DMS153 treated with DMSO at 0.1 percent for 48 hours (cell line): Measurements from ENCODE around the gene GPA33.

ENCODE experiments used
- DNase-seq: peaks from one replicate; lab custom pipeline; 2025; ENCODE audit not compliant: unreplicated experiment; lab: John Stamatoyannopoulos, UW

The GPA33 gene

DNA sequence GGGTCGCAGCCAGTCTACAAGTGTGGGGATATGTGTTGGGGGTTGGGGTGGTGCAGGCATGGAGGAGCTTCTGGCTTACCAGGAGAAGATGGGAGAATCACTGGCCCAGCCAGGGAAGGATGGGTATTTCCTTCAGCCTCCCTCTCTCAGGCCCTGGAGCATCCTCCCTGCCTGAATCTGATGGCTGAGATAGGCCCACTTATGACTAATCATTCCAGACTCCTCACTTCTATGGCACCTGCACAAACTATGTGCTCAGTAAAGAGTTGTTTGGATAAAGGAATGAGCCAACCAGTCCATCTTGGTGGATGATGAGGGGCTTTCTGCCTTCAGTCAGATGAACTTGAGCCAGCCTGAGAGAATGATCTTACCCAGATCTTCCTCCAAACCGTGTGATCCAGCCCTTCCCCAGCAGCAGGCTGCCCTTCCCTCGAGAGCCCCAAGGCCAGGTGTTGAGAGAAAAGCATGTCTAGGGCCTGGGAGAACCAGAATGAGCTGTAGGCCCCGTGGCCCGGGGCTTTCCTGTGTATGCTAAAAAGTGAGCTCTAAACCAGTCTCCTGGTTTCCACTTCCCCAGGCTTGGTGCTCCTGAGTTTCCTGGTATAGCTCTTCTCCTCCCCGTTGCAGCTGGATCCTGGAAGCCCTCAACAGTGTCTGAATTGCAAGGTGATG, 1.3 kb downstream of the GPA33 start:
- DNase-seq = no peak

DNA sequence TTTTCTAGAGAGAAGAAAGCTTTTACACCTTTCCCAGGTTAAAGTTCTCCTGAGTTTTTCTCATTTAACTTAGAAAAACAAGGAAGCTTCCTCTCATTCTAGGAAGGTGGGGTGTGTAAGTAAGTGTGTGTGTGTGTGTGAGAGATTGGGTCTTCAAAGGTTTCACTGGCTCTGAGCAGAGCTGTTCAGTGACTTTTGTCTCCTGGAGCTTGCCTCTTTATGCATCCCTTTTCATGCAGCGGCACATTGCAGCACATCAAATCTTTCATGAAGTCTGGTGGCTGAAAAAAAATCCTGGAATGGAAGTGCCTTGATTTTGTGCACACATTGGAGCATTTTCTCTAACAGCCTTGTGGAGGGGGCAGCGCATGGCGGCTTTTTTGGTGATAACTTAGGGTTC, 3.4 kb downstream of the GPA33 start:
- no peak for DNase-seq

DNA sequence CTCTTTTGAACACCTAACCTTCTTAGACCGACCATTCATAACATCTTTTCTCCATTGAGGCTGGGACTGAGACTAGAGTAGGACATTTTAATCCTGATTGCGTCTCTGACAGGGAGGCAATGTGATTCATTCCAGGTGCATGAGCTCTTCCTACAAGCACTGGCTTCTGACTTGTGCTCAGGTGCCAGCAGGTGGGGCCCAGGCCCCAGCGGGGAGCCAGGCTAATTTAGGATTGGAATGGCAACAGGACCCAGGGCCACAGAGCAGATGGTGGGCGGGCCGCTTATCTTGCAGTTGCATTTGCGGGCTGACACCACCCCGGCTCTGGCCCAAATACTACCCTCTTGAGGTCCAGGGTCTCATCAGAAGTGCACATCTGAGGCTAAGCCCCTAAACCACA, 4.1 kb downstream of the GPA33 start:
- DNase-seq = no peak

DNA sequence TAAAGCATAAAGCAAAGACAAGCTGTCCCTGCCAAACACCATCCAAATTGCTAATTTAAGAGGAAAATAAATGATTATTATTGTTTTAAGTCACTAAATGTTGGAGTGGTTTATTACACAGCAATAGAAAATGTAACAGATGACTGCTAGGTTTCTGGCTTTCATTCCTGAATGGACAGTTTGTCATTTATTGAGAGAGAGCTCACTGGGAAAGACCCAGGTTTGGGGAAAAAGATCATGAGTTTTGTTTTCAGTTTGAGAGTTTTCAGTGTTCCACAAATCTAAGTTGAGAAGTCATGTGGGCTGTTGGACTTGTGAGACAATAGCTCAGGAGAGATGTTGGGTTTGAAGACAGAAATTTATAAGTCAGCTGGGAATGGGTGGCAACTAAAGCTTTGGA, 5.4 kb downstream of the GPA33 start:
- no peak for DNase-seq

DNA sequence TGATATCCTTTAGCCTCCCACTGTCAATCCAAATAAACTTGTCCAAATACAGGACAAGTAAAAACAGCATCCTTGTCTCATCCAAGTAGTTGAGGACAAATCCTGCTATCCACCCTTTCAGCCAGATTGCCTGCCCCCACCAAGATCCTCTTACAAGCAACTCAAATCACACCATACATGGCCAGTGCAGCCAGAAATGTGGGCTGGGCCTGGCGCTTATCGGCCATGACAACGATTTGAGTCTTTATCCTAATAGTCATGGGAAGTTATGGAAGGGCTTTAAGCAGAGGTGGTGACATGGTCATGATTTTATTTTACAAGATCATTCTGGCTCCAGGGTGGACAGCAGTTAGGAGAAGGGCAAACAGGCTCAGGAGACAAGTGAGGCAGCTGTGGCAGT, 6.3 kb downstream of the GPA33 start:
- no peak for DNase-seq

DNA sequence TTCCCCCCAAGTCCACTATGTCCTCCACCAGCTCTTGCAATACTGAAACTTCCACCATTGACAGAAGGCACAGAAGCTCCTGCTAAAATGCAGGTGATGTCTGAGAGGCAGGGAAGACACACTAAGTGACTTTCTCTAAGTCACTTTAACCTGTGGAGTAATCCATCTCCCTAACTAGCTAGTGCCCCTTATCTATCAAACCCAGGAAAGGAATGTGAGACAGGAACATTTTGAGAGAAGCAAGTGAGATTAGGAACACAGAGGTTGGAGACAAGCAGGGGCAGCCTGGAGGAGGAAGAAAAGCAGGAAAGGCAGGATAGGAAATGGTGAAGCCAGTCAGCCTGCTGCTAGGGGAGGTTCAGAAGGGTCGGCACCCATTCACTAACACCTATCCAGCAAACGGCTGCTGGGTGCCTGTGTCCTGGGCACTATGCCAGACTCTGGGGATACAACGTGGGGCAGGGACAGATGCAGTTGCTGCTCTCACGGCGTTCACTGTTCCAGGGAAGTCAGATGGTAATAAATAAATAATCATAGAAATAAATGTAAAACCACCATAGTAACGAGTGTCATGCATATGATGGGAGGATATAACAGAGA, 7.0 kb downstream of the GPA33 start:
- DNase-seq = peak; percentile 79

DNA sequence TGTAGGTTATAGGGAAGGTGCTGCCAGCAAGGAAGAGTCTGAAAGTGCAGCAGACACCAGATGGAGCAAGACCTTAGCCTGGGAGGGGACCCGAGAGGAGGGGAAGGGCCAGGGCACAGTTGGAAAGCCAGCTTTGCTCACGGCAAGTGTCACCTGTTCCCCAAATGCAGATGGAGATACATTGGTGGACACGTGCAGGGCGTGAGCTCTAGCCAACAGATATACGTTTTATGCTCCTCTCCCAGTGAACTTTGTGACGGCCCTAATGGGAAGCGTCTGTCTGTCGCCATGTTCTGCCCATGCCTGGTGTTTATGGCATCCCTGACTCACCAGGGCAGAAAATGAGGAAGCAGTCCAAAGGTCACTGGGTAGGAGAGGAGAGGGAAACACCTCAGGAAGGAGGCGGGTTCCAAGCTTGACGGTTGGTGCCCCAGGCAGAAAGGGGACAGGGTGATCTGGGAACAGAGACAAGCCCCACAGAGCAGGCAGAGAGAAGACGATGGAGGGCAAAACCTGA, 7.6 kb downstream of the GPA33 start:
- DNase-seq = no peak

DNA sequence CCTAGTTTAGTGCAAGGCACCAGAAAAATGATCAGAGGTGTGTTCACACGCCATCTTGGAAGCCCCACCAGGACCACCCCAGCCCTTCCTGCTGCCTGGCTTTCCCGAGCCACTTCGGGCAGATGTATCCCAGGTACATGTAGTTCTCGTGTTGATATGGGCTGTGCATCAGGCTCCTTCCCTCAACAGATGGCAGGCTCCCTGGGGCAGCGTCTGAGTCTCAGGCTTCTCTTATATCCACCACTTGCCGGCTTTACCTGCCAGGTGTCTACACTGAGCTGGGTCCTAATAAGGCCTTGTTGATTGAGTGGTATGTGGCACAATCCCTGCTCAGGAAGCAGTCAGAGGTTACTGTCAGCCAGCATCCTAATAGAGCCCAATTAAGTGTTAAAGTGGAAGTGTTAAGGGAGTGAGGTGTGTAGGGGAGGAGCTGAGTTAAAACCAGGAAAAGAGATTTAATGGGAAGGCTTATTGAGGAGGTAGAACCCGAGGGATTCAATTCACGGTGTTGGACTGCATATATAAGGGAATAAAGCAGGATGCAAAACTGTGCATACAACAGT, 8.5 kb downstream of the GPA33 start:
- no peak for DNase-seq

DNA sequence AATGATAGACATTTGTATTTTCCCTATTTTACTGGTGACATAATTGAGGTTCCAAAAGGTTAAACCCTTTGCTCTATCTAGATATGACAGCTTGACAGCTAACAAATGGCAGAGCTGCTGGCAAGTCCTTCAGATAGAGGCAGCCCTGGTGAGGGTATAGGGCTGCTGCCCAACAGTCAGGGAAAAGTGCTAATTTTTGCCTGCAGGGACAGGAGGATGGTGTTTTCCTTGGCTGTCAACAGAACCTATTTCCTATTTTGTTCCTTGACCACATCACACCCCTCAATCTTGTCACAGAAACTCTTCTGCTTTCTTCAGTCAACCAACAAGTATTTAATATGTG, 12.3 kb downstream of the GPA33 start:
- no peak for DNase-seq

DNA sequence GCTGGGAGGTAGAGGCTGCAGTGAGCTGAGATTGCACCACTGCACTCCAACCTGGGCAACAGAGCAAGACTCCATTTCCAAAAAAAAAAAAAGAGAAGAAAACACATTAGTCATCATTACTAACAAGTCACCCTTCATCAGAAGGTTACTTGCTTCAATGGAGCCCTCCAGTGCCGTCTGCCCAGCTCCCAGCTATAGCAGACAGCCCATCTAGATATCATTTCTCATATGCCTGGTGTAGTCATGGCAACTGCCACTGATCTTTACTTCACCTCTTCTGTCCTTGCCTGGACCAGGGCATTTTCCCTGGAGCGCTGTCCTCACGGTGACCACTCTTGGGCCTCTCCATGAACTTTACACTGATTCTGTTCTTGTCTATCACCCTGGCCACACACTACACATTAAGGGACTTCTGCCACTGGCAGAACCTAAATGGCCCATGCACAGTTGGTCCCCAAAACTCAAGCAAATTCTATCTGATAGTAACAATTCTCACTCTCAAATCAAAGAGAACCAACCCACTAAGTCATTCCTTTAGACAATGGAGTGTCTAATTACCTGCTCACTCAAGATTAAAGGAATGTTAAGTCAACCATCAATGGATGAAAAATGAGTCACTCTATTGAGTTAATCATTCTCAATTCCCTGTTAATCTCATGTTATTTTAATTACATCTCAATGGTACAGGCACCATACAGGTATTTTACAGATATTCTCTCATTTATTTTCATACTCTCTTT, 12.9 kb downstream of the GPA33 start:
- no peak for DNase-seq

DNA sequence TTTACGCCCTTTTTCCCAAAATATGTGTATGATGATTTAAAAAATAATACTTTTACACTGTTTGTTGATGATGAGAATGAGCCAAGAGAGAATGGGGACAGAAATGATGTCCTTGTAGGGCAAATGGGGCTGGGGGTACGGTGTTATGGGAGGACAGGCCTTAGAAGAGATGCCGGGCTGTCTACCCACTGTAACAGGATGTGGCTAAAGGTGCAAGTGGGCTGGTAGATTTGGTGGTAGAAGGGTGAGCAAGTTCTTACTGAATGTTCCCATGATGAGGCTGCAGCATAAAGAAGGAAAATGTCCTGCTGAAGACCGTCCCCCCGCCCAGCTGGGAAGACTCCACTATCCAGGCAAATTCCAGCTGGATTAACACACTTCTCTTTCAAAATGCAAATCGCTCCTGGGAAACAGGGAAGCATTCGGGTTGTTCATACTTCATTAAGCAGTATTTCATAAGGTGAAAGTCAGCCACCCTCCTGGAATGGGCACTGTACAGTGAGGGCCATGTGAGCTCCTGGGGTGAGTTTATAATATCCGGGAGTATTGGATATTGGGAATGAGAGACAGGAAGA, 14.0 kb downstream of the GPA33 start:
- DNase-seq = no peak

DNA sequence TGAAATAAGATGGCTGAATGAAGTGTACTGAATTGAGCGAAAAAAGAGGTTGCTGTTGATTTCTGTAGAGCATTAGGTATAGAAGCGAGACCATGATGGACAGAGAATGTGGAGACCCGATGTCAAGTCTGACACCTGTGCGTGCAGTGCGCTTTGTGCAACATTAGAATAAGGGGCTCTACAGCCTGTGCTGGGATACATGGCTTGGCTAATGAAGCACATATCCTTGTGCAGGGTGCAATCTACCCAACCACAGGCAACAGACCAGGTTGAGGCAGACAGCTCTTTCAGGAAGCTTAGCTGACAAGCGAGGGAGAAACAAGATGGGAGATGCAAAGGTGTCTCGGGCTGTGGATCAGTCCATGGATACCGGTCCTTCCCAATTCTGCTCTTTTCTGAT, 18.9 kb downstream of the GPA33 start:
- no peak for DNase-seq

DNA sequence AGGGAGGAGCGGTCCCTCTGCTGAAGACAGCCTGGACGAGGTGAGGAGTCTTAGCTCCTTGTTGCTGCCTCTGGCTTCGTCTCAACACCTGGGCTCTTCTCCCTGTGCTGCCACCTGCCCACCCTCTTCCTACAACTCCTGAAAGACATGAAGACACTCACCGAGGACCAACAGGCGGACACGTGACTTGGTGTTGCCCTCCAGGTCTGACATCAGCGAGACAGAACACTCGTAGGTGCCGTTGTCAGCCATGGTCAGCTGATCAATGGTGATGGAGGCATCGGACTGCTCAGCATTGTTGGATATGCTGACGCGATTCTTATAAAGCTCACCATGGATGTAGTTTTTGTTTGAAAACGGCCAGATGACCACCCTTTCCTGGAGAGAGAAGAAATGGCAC, 21.4 kb downstream of the GPA33 start:
- DNase-seq = no peak

DNA sequence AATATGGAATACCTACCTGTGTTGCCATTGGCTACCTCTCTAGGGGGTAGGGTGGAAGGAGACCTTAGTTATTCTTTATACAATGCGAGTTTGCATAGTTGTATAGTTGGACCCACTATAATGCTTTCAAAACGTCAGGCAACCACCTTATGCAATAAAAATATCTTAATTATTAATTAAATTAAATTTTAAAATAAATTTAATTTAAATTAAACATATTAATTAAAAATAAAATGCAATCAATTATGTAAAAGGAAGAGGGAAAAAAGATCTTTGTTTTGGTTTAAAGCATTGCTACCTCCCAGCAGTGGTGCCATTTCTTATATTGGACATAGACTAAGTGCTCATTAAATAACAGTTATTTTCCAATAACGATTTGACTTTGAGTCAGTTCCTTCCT, 22.3 kb downstream of the GPA33 start:
- no peak for DNase-seq

DNA sequence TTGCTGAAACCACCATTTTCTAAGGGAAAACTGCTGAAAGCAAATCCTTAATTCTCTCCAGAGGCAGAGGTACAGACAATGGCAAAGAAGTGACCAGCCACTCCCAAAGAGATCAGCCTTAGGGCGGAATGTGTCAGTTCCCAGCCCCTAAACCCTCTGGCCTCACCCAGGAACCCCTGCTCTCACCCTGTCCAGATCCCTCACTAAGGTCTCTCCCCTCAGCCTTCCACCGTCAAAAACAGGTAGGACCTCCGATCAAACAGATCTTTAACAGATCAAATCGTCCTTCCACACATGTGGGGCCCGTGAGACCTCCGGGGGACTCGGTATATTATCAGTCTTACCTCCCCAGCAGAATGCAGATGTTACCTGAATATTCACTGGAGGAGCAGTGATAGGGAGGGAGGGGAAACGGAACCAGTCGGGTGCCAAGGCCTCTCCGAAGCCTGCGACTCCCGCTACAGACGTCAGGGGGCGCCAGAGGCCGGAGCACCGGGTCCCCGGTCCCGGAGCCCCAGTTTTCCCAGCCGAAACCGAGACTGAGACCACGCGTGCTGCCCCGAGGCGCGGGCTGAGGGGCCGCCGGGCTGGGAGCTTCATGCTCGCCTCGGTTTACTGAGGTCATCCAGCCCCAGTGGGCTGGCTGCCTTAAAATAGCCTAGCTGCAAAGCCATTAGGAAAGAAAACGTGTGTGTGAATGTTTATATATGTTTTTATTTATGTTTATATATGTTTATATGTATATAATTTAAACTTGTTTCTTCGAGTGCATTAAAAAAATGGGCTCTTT, 23.6 kb downstream of the GPA33 start:
- peak; percentile 92 for DNase-seq

DNA sequence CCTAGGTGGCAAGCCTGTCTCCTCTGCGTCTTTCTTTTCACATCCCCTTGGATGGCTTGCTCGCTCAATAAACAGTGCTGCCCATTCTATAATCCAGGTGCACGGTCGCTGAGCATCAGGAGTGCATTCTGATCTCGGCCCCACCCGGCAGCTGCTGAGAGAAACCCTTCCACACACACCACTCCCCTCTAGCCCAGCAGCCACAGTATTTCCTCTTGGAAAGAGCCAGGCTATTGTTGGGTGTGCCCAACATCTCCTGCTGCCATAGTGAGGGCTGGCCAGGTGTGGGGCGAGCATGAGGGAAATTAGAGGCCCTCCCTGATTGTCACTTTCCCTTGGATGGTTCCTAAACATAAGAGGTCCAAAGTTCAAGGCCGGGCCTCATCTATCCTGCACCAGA, 24.7 kb downstream of the GPA33 start:
- peak; percentile 52 for DNase-seq

DNA sequence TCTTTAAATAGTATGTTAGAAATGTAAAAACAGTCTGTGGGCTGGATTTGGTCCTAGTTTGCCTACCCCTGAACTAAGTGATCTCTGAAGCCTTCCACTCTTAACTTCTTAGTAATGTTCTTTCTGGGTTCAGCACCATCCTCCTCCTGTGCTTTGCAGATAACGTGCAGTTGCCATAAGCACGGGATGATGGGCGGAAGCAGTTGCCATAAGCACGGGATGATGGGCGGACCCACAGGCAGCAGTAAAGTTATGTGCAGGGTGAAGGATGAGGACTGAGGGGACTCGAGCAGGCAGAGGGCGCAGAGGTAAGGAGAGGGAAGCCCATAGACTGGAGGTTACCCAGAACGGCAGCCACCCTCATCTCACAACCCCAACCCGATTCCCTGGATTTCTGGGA, 25.6 kb downstream of the GPA33 start:
- DNase-seq = no peak

DNA sequence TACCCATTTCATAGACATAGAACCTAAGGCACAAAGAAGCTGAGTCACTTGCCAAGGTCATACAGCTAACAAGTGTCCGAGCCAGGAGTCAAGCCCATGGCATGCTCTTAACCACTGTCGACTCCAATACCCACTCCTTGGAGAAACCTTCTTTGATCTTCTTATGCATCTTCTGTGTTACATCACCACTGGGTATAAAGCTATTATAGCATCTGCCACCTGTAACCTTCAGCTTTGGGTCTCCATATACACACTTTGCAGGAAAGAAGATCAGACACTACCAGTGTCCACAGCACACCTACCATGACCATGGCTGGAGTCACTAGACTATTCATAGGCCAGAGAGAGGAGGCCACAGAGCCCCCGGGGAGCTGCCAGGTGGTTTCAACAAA, 29.1 kb downstream of the GPA33 start:
- DNase-seq = no peak

DNA sequence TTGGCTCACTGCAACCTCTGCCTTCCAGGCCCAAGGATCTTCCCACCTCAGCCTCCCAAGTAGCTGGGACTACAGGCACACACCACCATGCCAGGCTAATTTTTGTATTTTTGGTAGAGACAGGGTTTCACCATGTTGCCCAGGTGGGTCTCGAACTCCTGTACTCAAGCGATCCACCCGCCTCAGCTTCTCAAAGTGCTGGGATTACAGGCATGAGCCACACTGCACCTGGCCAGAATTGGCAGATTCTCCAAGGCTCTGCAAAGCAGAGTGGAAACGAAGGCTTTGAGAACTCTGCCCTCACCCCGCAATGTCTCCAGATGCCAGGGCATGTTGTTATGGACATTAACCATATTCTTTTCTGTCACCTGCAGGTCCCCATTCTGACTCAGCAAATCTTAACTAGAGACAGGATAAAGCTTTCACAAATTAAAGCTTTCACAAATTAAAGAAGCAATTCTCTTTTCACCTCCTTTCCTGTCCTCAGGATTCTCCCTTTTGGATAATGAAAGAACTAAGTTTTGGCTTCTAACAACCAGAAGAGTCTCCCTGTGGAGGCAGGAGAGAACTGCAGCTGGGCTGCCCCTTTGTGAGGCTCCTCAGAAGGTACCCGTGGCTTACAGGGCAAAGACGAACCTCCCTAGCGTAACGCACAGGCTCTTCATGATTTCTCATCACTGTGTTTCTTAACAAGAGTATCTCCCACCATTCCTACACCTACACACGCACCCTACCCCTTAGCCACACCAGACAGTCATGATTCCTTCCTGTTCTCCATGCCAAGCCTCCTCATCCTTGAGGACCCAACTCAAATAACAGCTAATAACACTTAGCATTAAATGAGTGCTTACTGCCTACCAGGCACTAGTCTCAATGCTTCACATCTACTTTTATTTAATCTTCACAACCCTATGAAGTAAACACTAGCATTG, 29.8 kb downstream of the GPA33 start:
- no peak for DNase-seq

DNA sequence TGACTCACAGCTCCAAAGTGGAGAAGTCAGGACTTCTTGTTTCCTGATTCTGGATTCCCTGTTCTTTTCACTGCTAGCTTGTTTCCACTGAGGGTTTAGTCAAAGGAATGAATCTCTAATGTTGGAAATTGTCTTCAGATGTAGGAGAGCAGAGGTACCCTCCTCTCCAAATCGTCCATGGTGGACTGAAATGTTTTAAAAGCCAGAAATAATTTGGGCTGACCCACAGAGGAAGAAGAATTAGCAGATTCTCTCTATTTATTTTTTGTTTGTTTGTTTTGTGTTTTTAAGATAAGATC, 30.4 kb downstream of the GPA33 start:
- DNase-seq = no peak
